Neural progenitor cell (in vitro differentiated cells): Measurements from ENCODE around the gene ITM2B.

ENCODE experiments used
- CTCF ChIP-seq: fragments of 200-600 bp; sonication (generic); IDR thresholded peaks from 2 replicates; pipeline ENCODE4 v1.5.1; 2017; ENCODE audit warnings: antibody characterized with exemption, mild to moderate bottlenecking
- EZH2 ChIP-seq: fragments of 200-600 bp; sonication (generic); IDR thresholded peaks from 2 replicates; pipeline ENCODE4 v1.6.1; 2017; ENCODE audit warnings: antibody characterized with exemption, mild to moderate bottlenecking, moderate library complexity

- TF ChIP-seq EZH2 (no peak), CTCF (no peak)
Observed at GRCh38 chr13:48266150-48266549, 33.1 kb downstream of the ITM2B start.
